LNCAP (cell line): ENCODE data around the gene STAG2.

Experiments used
- TF ChIP-seq, protein P1 (sequence below): fragments of 450-650 bp; IDR thresholded peaks from 2 replicates; pipeline ENCODE4 v1.5.1; 2017; ENCODE audit warnings: mild to moderate bottlenecking

Gene STAG2

DNA sequence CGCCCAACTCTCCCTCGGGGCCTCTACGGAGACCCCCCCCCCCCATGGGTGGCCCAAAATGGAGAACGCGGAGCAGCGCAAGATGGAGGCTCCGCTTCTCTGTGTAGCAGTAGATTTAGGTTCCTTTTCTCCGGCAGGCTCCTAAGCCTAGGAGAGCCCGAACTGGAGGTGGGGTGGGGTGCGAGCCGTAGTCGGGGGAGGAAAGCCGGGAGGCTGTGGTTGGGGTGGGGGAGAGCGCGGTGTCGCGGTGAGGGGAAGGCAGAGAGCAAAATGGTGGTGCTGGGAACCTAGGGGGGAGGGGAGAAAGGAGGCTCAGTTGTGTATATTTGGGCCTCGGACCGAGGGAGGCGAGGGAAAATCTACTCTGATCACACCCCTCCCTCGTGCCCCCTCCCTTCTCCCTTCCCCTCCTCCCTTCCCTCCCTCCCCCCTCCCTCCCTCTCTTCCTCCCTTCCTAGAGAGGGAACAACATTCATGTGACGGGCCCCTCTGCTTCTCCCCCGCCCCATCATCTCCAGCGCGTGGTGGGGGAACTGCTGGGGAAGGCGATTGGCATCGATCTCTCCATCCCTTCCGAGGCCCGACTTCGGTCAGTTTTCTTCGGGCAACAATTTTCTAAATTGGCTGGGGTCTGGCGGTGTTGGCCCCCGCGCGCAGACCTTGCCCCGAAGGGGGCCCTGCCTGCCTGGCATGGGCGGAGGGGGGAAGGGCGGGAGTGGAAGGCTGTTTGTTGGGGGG is at the start of gene STAG2:
Gene STAG2 (plus strand): TSS at position 439 of the 738 bp plus-strand sequence. CDS start 60,922 bp downstream, outside the sequence.
- TF ChIP-seq, protein P1, sequence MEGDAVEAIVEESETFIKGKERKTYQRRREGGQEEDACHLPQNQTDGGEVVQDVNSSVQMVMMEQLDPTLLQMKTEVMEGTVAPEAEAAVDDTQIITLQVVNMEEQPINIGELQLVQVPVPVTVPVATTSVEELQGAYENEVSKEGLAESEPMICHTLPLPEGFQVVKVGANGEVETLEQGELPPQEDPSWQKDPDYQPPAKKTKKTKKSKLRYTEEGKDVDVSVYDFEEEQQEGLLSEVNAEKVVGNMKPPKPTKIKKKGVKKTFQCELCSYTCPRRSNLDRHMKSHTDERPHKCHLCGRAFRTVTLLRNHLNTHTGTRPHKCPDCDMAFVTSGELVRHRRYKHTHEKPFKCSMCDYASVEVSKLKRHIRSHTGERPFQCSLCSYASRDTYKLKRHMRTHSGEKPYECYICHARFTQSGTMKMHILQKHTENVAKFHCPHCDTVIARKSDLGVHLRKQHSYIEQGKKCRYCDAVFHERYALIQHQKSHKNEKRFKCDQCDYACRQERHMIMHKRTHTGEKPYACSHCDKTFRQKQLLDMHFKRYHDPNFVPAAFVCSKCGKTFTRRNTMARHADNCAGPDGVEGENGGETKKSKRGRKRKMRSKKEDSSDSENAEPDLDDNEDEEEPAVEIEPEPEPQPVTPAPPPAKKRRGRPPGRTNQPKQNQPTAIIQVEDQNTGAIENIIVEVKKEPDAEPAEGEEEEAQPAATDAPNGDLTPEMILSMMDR = no peak

DNA sequence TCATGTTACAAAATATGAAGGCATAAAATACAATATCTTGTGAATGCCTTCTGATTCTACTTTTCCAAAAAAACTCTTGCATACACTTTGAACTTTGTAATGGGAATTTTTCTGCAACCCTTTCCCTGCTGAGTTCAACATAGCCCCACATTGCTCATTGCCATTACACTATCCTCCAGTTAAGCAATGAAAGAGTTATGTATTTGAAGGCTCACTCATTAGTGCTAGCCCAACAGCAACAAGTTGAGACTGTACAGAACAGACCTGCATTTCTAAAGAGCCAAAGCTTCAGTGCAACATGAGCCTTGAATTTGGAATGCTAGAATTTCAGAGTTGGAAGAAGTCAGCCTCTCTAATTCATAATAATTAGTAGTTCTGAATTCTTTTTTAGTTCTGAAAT is 44.4 kb upstream of the STAG2 start:
- TF ChIP-seq, protein P1 = no peak

DNA sequence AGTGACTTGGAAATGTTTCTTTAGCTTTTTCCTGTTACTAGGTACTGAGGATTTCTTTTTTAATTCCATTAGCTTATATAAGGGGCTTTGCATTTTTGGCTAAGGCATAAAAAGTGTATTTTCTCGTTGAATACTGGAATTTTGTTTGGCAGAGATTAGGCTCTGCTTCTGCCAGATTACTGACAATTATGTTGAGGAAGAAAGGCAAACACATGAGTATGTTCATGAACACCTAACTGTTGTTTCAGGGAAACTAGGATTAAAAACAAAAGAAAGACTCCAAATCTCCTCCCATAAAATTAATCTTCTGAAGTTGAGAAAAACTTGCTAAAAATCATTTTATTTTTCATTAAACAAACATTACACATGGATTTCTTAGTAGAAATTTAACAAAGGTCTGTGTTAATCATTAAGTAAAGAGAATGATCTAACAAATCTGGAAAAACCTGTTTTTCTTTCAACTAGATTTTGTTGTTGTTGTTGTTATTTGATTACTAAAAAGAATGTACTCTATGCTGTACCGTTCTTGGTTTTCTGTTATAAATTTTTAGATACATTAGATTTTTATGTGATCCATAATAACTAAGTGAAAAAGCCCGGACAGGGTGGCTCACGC is 43.3 kb upstream of the STAG2 start:
- TF ChIP-seq, protein P1 = no peak

DNA sequence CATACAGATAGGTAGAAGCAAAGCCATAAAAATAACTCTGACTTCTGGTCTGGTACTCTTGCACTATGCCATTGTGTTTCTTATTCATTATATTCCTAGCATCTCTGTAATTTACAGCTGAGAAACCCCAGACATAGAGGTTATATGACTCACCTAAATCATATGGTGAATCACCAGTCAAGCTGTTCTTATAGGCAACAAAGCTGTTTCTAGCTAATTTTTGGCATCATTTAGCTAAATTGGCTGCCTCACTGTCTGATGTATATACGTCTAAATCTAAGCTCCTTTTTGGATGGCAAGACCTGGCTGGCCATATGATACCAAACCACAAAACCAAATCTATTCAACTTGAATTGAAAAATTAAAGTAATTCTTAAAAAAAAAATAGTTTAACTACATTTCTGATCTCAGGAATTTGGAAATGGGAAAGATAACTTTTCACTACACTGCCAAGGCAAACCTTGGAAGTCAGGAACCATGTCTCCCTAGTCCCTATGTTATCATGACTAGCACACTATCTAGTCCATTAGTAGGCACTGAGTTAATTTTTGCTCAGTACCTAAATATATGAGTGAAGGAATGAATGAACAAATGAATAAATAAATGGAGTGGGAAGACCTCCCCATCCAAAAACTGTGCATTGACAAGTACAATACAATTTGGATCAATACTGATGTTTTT is 41.3 kb upstream of the STAG2 start:
- TF ChIP-seq, protein P1 = no peak

DNA sequence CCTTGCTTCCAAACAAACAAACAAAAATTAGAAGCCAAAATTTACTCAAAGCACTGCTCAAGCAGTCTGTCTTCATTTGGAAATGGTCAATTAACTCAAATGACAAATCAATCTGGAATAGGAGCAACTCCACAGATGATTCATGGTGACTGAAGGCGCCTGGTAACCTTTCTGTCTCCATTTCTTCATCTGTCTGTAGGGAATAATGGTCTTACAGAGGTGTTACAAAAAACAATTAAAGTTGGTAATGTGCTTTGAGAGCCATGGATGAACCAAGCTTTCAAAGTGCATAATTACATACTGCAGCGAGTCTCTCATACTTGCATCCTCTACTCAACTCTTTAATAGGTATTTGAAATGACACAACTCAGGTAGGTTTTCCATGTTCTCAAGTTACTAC is 38.3 kb upstream of the STAG2 start:
- TF ChIP-seq, protein P1 = no peak

DNA sequence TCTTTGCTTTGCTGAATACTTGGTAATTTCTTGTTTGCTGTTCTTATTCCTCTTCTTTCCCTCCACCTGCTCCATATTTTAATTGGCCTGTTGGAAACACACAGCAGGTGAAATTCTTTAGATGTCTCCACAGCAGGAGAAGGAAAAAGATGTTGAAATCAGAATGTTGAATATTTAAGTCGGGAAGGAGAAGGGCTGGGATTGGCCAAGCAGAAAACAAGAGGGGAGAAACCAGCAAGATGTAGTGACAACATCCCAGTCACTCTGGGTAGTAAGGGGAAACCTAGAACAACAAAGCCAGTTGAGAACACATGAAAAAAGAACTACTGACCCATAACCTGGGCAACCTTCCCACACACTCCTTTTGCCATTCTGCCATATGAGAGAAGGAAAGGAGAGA is 37.3 kb upstream of the STAG2 start:
- TF ChIP-seq, protein P1 = no peak

DNA sequence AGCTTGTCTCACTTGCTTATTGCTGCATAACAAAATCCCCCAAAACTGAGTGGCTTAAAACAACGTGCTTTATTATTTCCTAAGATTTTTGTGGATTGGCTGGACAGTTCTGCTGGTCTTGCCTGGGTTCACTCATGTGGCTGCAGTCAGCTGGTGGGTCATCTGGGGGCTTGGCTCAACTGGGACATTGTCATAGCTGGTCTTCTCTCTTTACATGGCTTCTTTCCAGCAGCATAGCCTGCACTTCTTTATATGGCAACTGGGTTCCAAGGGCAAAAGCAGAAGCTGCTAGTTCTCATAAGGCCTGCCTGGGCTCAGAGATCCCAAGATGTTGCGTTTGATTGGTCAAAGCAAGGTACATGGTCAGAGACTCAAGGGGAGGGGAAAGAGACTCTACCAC is 33.7 kb upstream of the STAG2 start:
- TF ChIP-seq, protein P1 = no peak
